HK-2 (cell line): ENCODE data around the gene LRRC4C.
"Not testable (repeated sequence)": the region's sequence is repeated elsewhere in the genome, so short reads cannot be mapped to it uniquely, and the experiment has no call there.

Source experiments
- DNase-seq: peaks from one replicate; pipeline ENCODE4 v3.0.0-alpha.2; 2018; ENCODE audit not compliant: unreplicated experiment

Gene LRRC4C

DNA sequence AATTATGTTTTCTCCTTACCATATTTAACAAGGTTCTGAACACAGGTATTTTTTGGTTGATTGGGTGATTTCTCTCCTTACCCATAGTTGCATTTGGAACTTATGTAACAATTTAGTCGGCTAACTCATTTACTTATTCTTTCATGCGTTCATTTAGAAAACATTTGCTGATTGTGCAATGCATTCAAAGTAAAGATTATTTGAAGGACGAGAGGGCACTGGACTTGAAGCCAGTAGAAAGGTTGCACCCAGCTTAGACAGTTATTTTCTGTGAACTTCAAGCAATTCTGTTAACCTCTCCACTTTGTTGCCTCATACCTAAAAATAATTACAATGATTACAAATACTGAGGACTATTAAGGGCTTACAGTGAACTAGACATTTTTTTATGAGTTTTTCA lies 769.6 kb downstream of the LRRC4C start:
- DNase-seq: no peak

DNA sequence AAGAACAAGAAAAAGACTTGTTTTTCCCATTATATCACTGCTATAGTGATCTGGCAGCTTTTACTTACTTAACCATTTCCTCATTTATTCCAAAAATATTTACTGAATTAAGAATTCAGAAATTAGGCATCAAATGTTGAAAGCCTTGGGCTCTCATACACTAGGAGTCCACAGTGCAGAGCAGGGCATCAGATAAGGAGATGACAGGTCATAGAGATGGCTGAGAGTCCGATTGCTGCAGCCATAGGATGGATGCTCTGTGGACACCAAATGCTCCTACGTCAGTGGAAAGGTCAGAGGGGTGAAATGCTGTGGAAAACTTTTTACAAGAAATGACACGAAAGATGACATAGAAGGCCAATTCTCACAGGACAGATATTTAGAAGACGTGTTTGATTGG lies 771.1 kb downstream of the LRRC4C start:
- DNase-seq: no peak

DNA sequence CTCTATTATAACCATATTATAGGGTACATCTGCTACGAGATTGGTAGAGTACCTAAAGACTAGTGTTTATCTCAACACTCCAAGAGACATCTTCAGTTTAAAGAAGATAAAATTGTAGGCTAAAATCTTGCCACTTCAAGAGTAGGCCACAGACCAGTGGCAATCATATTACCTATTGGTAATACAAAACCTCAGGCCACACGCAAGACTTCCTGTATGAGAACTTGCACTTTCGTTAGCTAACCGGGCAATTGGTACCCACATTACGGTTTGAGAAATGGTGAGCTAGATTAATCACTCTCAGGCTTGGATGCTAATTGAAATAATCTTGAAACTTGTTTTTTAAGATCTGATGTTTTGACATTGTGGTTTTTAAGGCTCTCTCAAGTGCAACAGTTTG lies 772.7 kb downstream of the LRRC4C start:
- no peak for DNase-seq

DNA sequence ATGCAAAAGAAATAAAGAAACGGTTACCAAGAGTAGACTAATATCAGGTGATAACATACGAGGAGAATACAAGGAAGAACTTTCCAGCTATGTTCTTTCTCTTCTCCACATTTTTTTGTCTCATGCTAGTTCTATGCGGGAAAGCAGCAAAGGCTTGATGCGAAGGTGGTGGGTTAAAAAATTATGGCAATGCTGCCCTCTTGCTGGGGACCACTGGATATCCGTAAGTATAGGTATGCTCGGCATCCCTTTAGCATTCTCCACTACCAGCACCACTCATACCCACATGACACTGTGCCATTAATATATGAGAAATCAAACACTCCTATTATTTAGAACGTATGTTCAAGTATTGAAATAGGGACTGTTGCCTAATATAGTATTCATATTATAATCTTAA lies 776.4 kb downstream of the LRRC4C start:
- no peak for DNase-seq

DNA sequence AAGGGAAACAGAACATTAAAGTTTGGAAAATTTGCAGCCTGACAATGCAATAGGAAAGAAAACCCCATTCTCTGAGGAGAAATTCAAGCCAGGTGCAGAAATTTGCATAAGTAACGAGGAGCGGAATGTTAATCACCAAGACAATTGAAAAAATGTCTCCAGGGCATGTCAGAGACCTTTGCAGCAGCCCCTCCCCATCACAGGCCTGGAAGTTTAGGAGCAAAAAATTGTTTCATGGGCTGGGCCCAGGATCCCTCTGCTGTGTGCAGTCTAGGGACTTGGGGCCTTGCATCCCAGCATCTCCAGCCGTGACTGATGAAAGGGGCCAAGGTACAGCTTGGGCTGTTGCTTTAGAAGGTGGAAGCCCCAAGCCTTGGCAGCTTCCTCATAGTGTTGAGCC lies 780.2 kb downstream of the LRRC4C start:
- DNase-seq: no peak

- DNase-seq: no peak
Observed at GRCh38 chr11:40647295-40647694, 812.2 kb downstream of the LRRC4C start.

GRCh38 chr11:40642284-40642683 lies 817.2 kb downstream of the LRRC4C start:
- no peak for DNase-seq

- DNase-seq: no peak
Observed at GRCh38 chr11:40619654-40620053, 839.8 kb downstream of the LRRC4C start.

DNA sequence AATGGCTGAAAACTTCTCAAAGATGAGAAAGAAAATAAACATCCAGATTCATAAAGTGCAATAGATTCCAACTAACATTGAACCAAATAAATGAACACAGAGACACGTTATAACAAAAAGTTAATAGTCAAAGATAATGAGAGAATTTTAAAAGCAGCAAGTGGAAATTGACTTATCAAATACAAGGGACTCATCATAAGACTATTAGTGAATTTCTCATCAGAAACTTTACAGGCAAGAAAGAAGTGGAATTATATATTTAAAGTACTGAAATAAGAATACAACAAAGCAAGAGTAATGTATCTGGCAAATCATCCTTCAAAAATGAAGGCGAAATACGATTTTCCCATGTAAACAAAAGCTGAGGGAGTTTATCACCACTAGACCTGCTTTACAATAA lies 852.7 kb downstream of the LRRC4C start:
- DNase-seq: no peak

GRCh38 chr11:40602866-40603552 lies 856.4 kb downstream of the LRRC4C start:
- peak; percentile 24 for DNase-seq

DNA sequence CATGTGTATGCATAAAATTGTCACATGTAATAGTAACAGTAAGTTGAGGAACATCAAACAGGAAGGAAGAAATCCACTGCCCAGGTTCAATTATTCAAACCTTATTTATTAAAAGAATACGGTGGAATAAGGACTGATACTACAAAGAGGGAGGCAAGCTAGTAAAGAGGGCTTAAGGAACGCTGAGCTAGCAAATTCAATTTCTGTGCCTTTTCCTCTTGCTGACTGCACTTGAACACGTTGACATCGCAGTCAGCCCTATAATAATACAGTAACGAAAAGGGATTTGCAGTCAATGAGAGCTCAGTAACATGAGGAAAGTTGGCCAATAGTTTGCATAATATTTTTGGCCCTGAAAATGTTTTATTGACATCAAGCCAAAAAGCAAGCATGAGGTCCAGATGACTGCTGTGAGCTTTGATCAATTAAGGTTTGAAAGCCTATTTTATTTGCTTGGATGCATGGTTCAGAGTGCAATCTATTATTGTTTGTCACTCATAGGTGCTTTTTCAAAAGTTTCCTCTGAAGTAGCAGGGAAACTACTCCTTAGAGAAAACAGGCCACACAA lies 861.8 kb downstream of the LRRC4C start:
- no peak for DNase-seq

DNA sequence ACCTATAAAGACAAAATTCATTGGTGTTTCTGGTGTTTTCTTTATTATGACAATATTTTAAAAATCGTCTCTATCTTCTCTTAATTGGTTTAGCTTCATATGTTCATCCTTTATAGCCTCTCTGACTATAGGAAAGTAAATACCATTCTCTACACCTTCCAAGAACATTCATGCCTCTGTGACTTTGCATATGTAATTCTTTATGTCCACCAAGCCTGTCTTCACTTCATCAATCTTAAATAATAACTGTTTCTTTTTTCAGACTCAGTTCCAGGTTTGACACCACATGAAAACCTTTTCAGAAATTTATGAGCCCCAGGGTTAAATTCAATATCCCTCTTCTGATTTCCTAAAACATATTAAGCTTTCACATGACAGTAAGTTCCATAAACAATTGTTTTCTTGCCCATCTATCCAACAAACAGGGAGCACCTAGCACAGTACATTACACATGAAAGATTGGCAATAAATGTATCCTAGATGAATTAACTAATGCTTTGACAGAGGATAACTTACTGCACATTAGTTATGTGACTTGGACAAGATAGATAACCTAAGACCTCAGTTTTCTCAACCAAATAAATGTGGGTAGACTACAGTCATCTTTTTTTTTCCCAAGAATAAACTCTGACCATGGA lies 886.1 kb downstream of the LRRC4C start:
- DNase-seq: no peak

GRCh38 chr11:40569947-40570531 lies 889.4 kb downstream of the LRRC4C start:
- DNase-seq: no peak

DNA sequence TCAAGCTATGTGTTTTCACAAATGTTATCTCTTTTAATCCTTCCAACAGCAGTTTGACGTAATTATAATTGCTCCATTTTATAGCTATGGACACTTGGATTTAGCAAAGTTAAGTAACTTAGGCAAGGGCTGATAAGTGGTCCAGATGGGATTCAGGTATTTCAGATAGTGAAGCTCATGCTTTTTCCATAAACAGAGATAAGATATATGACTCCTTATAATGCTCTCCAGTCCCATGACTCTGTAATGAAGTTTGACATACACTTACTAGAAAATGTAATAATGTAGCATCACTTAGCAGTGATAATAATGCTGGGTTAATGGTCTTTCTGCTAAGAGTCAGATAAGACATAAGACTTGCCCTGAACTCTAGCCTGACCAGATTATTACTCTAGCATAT lies 892.1 kb downstream of the LRRC4C start:
- DNase-seq: no peak

DNA sequence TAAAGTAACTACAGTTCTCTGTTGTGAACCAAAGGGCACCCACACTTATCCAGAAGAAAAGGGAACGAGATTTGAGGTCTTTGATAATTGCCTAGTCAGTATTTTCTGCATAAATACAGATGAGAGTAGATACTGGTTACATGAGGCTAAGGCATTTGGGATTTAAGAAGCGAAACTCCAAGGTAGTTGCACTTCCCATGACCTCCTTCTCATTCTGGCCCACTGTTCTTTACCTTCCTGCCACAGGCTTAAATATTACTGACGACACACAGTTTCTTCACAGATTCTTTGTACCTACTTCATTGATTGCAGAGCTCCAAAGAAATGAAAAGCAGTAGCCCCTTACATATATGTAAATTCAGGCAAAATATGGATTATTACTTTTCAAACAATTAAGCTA lies 915.3 kb downstream of the LRRC4C start:
- no peak for DNase-seq

DNA sequence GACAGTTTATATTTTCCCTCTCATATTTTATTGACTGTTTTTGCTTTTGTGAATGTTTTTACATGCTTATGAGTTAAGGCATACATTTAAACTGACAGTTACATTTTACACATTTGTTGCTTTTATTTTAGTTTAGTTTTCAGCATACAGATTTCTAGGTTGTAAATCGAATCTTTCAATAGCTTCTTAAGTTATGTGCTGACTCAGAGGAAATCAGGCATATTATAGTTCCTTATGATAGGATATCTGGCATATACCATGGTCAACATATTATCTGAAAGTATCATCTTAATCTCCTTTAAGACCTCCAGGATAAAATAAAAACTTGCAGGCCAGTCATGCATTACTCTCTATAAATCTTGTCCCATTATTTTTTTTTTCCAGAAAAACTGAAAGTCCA lies 916.6 kb downstream of the LRRC4C start:
- DNase-seq: no peak

GRCh38 chr11:40537734-40538133 lies 921.7 kb downstream of the LRRC4C start:
- DNase-seq: no peak

GRCh38 chr11:40522080-40522479 lies 937.4 kb downstream of the LRRC4C start:
- not testable (repeated sequence) for DNase-seq

DNA sequence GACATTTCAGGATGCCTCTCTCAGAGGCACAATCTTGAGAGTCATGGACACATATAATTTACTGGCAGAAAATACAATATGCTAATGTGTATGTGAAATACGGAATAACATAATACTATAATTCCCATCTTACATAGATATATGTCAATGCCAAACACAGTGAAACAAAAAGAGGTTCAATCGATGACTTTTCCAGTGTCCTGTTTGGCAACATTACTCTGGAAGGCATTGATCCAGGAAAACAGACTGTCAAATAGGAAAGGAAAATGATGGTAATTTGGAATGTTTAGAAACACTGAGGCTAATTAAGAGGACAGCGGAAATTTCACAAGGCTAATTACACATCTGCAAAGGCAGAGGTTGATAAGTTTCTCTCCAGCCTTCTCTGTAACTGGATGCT lies 942.3 kb downstream of the LRRC4C start:
- no peak for DNase-seq

DNA sequence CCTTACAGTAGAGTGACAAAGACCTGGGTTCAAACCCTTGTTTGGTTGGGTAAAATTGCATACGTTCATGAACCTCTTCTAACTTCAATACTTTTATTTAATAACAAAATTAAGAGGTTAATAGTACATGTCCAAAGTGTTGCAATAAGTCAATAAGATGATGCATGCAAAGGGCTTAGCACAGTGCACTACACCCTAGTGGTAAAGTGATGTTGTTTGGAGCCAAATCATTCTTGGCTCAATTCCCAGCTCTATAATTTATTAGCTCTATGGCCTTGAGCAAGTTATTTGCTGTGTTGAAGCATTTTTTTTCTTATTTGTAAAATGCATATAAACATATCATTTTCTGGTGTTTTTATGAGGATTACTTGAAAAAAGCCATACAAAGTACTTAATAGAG lies 945.3 kb downstream of the LRRC4C start:
- DNase-seq: no peak

- no peak for DNase-seq
Observed at GRCh38 chr11:40513281-40513680, 946.2 kb downstream of the LRRC4C start.

GRCh38 chr11:40508303-40508702 lies 951.1 kb downstream of the LRRC4C start:
- no peak for DNase-seq

- DNase-seq: no peak
Observed at GRCh38 chr11:40506226-40506625, 953.2 kb downstream of the LRRC4C start.
